K562 (cell line): ENCODE measurements around the gene ANKRD34B. TPM values are rescaled to one million over a fixed set of nuclear protein-coding genes. Genes with fewer than 3 reads are reported as not detected.

Source experiments
- ATAC-seq: fragments of 200-7000 bp; cut with Tn5 transposase; 3 replicates; pipeline ENCODE4 v1.9.1; 2020; ENCODE audit warnings: moderate library complexity
- BruUV-seq: library from RNA; stranded (reverse); fragments of 400-500 nt; replicated peaks from 2 replicates; lab custom pipeline; 2021; lab: Mats Ljungman, UMichigan
- CTCF ChIA-PET: fragments of 300-600 bp; formaldehyde crosslinking; extraction: SDS; loops from one replicate; lab custom pipeline; 2021; ENCODE audit warnings: low intra/inter-chr PET ratio; lab: Yijun Ruan, JAX
- POLR2A ChIA-PET: fragments of 300-600, 350-650 bp; sonication (Branson Sonifier 250); formaldehyde crosslinking; extraction: SDS; loops from one replicate; lab custom pipeline; 2021; ENCODE audit warnings: antibody characterized with exemption, inconsistent platforms; lab: Yijun Ruan, JAX
- DNase-seq, 4 experiments: peaks; one replicate each; pipeline versions ENCODE4 v3.0.0 to v3.0.0-alpha.2; 2011 to 2018; ENCODE audit warnings: low spot score in 3 of 4, mixed read lengths in 3 of 4; ENCODE audit errors: extremely low read depth in 1 of 4
- FAIRE-seq: peaks from 2 replicates; lab custom pipeline; 2011; peaks lifted over from hg19 to GRCh38; lab: Jason Lieb, UNC
- H2AFZ ChIP-seq: 2 replicates; pipeline ENCODE4 v1.6.0; 2011; ENCODE audit warnings: low read depth, low read length, control low read depth, inconsistent platforms
- H3K27ac ChIP-seq: fragments of 200-600 bp; 3 replicates; pipeline ENCODE4 v1.8.0; 2011; ENCODE audit warnings: low read depth, mild to moderate bottlenecking, control low read depth, inconsistent platforms, low read length, moderate library complexity, mixed read lengths; ENCODE audit errors: extremely low read depth
- H3K27me3 ChIP-seq, 2 experiments: fragments of 300-600 bp in 1 of 2; 2 replicates in 1 of 2; 3 replicates in 1 of 2; pipeline versions ENCODE4 v1.6.0 to v1.8.0; 2011; ENCODE audit warnings: inconsistent platforms in 2 of 2, low read length in 2 of 2, mild to moderate bottlenecking in 1 of 2, mixed read lengths in 1 of 2, moderate library complexity in 1 of 2; ENCODE audit not compliant: control insufficient read depth in 2 of 2, insufficient read depth in 2 of 2
- H3K36me3 ChIP-seq: fragments of 300-600 bp; 3 replicates; pipeline ENCODE4 v1.8.0; 2011; ENCODE audit warnings: mild to moderate bottlenecking, low read length, inconsistent platforms; ENCODE audit not compliant: control insufficient read depth, insufficient read depth
- H3K4me1 ChIP-seq, 2 experiments: fragments of 200-600 bp in 1 of 2; replicated peaks in 1 of 2; 2 replicates in 1 of 2; 3 replicates in 1 of 2; pipeline versions ENCODE4 v1.5.1 to v1.8.0; 2011; ENCODE audit warnings: inconsistent platforms in 2 of 2, low read length in 2 of 2, mild to moderate bottlenecking in 1 of 2, mixed read lengths in 1 of 2, moderate library complexity in 1 of 2; ENCODE audit not compliant: control insufficient read depth in 2 of 2, insufficient read depth in 2 of 2
- H3K4me2 ChIP-seq: 2 replicates; pipeline ENCODE4 v1.6.1; 2011; ENCODE audit warnings: low read length, control low read depth, inconsistent platforms, mixed read lengths; ENCODE audit not compliant: insufficient read depth
- H3K4me3 ChIP-seq: fragments of 200-600 bp; sonication (generic), shearing (Covaris generic); 2 replicates; pipeline ENCODE4 v1.5.1; 2016; ENCODE audit warnings: control low read depth, inconsistent platforms
- H3K79me2 ChIP-seq: fragments of 200-600 bp; 3 replicates; pipeline ENCODE4 v1.8.0; 2011; ENCODE audit warnings: low read length, inconsistent platforms; ENCODE audit not compliant: control insufficient read depth, insufficient read depth
- H3K9ac ChIP-seq, 2 experiments: 2 replicates each; pipeline versions ENCODE4 v1.6.0 to v1.6.1; 2011; ENCODE audit warnings: low read depth in 2 of 2, low read length in 2 of 2, control low read depth in 1 of 2, inconsistent platforms in 1 of 2, mild to moderate bottlenecking in 1 of 2, mixed read lengths in 1 of 2; ENCODE audit not compliant: insufficient read depth in 1 of 2
- H3K9me1 ChIP-seq: one replicate; pipeline ENCODE4 v1.6.0; 2011; ENCODE audit warnings: inconsistent platforms, mild to moderate bottlenecking, low read length, moderate library complexity; ENCODE audit not compliant: control insufficient read depth, insufficient read depth
- H3K9me3 ChIP-seq: replicated peaks from 2 replicates; pipeline ENCODE4 v1.5.1; 2011; ENCODE audit warnings: low read depth, low read length, inconsistent platforms; ENCODE audit not compliant: control insufficient read depth, insufficient read depth
- H4K20me1 ChIP-seq: replicated peaks from 2 replicates; pipeline ENCODE4 v1.6.1; 2011; ENCODE audit warnings: low read length, inconsistent platforms, mixed read lengths; ENCODE audit not compliant: control insufficient read depth, insufficient read depth
- ELF2 ChIP-seq: fragments of 250-450 bp; sonication (Bioruptor Pico); IDR thresholded peaks from 2 replicates; pipeline ENCODE4 v1.5.0; 2021; ENCODE audit warnings: mild to moderate bottlenecking
- ETV5 ChIP-seq: sonication (generic); formaldehyde crosslinking; IDR thresholded peaks from 2 replicates; pipeline ENCODE4 v1.4.0; 2020; ENCODE audit warnings: low read depth, mild to moderate bottlenecking, missing genetic modification reagents
- FOXA3 ChIP-seq, 2 experiments: fragments of 450-650 bp in 1 of 2; sonication (generic) in 1 of 2; formaldehyde crosslinking; IDR thresholded peaks in 1 of 2; conservative IDR thresholded peaks in 1 of 2; 2 replicates each; pipeline versions ENCODE4 v1.4.0 to v1.8.0; 2020 to 2022; ENCODE audit warnings: mild to moderate bottlenecking in 2 of 2, missing genetic modification reagents in 1 of 2
- HLTF ChIP-seq: fragments of 450-650 bp; IDR thresholded peaks from 2 replicates; pipeline ENCODE4 v1.6.1; 2016
- NFE2 ChIP-seq: IDR thresholded peaks from 2 replicates; pipeline ENCODE4 v1.6.1; 2014; ENCODE audit warnings: antibody characterized with exemption, low read depth
- PHF21A ChIP-seq: fragments of 450-650 bp; IDR thresholded peaks from 2 replicates; pipeline ENCODE4 v1.6.1; 2017; ENCODE audit warnings: low read depth, borderline replicate concordance
- PYGO2 ChIP-seq: fragments of 450-650 bp; IDR thresholded peaks from 2 replicates; pipeline ENCODE4 v1.6.1; 2016; ENCODE audit warnings: mild to moderate bottlenecking, missing genetic modification characterization, moderate library complexity, missing compliant biosample characterization
- RAD21 ChIP-seq, 2 experiments: fragments of 250-450 bp in 1 of 2; fragments of 450-650 bp in 1 of 2; sonication (Bioruptor Pico) in 1 of 2; formaldehyde crosslinking in 1 of 2; IDR thresholded peaks in 1 of 2; conservative IDR thresholded peaks in 1 of 2; 2 replicates each; pipeline versions ENCODE4 v1.4.0 to v1.8.0; 2020 to 2022; ENCODE audit warnings: mild to moderate bottlenecking in 2 of 2, moderate library complexity in 1 of 2
- SIN3A ChIP-seq, 2 experiments: fragments of 150-350 bp in 1 of 2; IDR thresholded peaks; 2 replicates each; pipeline ENCODE4 v1.6.1; 2011 to 2016; ENCODE audit warnings: borderline replicate concordance in 2 of 2, low read depth in 2 of 2, low read length in 2 of 2, mild to moderate bottlenecking in 2 of 2, moderate library complexity in 2 of 2; ENCODE audit not compliant: control insufficient read depth in 1 of 2
- TCFL5 ChIP-seq: fragments of 250-450 bp; sonication (Bioruptor Pico); conservative IDR thresholded peaks from 2 replicates; pipeline ENCODE4 v1.6.1; 2021; ENCODE audit warnings: mild to moderate bottlenecking, moderate library complexity, matching md5 sums
- ZNF146 ChIP-seq: IDR thresholded peaks from one replicate; pipeline ENCODE4 v1.6.1; 2018; ENCODE audit warnings: missing compliant biosample characterization; ENCODE audit not compliant: unreplicated experiment
- ZNF184 ChIP-seq: sonication (generic); formaldehyde crosslinking; IDR thresholded peaks from 2 replicates; pipeline ENCODE4 v1.5.0; 2020; ENCODE audit warnings: missing genetic modification reagents
- ZNF436 ChIP-seq: fragments of 250-450, 450-650 bp; sonication (Bioruptor Pico); formaldehyde crosslinking; IDR thresholded peaks from 2 replicates; pipeline ENCODE4 v1.7.0; 2020; ENCODE audit warnings: mild to moderate bottlenecking
- ZNF764 ChIP-seq: fragments of 250-450 bp; sonication (Bioruptor Pico); IDR thresholded peaks from 2 replicates; pipeline ENCODE4 v1.4.0; 2020; ENCODE audit warnings: low read depth, mild to moderate bottlenecking, moderate library complexity
- ZZZ3 ChIP-seq: fragments of 450-650 bp; IDR thresholded peaks from 2 replicates; pipeline ENCODE4 v1.6.1; 2016; ENCODE audit warnings: antibody characterized with exemption, mild to moderate bottlenecking, moderate library complexity
- WGBS: fragments of 100-300 bp; shearing (Covaris generic); methylation state at CpG from one replicate; pipeline ENCODE4 v1.1.6; 2016; ENCODE audit warnings: low coverage, mixed read lengths; ENCODE audit not compliant: insufficient coverage; ENCODE audit errors: missing lambda C conversion rate; 5-methylcytosine and 5-hydroxymethylcytosine counted together
- in situ Hi-C: fragments of 300-500 bp; cut with MboI; formaldehyde crosslinking; loops from 4 replicates; pipeline ENCODE4 v1.15.0; 2018; ENCODE audit warnings: inconsistent platforms, mixed read lengths
- intact Hi-C: fragments of 100-400 bp; cut with micrococcal nuclease; formaldehyde crosslinking; loops from 2 replicates; pipeline ENCODE4 v1.14.2; 2022
- polyA plus RNA-seq, 8 experiments: library from polyadenylated mRNA; depleted of rRNA in 4 of 8; stranded (reverse) in 5 of 8; unstranded in 3 of 8; fragments of >200 nt; fragmentation: Nextera tagmentation in 2 of 8; fragmentation: Illumina TruSeq in 1 of 8; extraction: Ambion mirVana in 2 of 8; extraction: Trizol in 1 of 8; gene quantifications; 2 replicates each; pipeline versions ENCODE4 v1.2.1 to v1.2.3, GENCODE V29; 2011 to 2014; ENCODE audit warnings: inconsistent platforms in 1 of 8, missing spikeins in 1 of 8
- total RNA-seq, 7 experiments: library from RNA; depleted of rRNA in 6 of 7; stranded (reverse); fragments of >200 nt in 6 of 7; fragmentation: Illumina TruSeq in 2 of 7; extraction: Trizol in 2 of 7; gene quantifications; 2 replicates each; pipeline versions ENCODE4 v1.2.1 to v1.2.3, GENCODE V29; 2011 to 2021; ENCODE audit warnings: low replicate concordance in 1 of 7
- TF ChIP-seq, protein P1 (sequence below): IDR thresholded peaks from 3 replicates; pipeline ENCODE4 v1.6.1; 2011; ENCODE audit warnings: borderline replicate concordance, mild to moderate bottlenecking; ENCODE audit not compliant: insufficient read length, insufficient read depth
- TF ChIP-seq, protein P2 (sequence below): fragments of 250-450 bp; sonication (Bioruptor Pico); IDR thresholded peaks from 2 replicates; pipeline ENCODE4 v1.8.0; 2022; ENCODE audit warnings: moderate library complexity, mild to moderate bottlenecking, inconsistent platforms
- TF ChIP-seq, protein P3 (sequence below): fragments of 450-650 bp; formaldehyde crosslinking; conservative IDR thresholded peaks from 2 replicates; pipeline ENCODE4 v1.4.0; 2022; ENCODE audit warnings: mild to moderate bottlenecking, missing genetic modification characterization

Gene ANKRD34B
- total and polyA plus RNA-seq, 9 of the 15 experiments (the other 6 are each of a cell fraction or from before 2014, with no cell fraction given), result not detected

DNA sequence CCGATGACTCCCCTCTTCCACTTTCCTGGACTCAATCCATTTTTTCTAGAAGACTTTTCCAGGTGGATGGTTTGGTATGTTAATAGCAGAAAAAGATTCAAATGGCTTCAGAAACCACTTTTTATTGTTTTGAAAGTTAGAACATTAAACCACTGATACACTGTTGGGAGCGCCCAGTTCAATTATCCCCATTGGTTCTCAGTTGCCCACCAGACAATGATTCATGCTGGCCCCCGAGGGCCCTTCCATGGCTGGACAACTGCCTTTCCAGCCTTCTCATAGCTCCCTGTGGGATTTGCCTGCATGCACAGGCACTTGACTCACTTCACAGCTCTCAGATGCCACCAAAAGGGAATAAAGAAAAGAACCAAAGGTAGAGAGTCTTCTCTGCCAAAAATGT, 21.3 kb upstream of the ANKRD34B start:
- Histone ChIP-seq H3K27ac (no peak overlapping the region), H3K9me1 (no peaks in the 10 kb centered on the region), H3K36me3 (no peaks in the 10 kb centered on the region), H3K4me3 (no peak overlapping the region), H3K4me1 (no peaks in the 10 kb centered on the region; a peak in 1 of 5 replicates), H4K20me1 (no peaks in the 10 kb centered on the region; the same call in 1 of the 2 replicates), H3K4me2 (no peak overlapping the region), H3K79me2 (no peaks in the 10 kb centered on the region), H3K27me3 (peaks cover 9 to 12% of the 10 kb centered on the region in 2 experiments; a peak in 4 of 5 replicates), H3K9ac (no peak overlapping the region), H2AFZ (no peak overlapping the region), H3K9me3 (no peaks in the 10 kb centered on the region)
- in situ Hi-C loops (no loop called here), intact Hi-C loops (no loop called here)
- FAIRE-seq (no peak), ATAC-seq (no peak), DNase-seq (no peak)
- 0% methylated on average over 3 of the region's 3 CpGs for WGBS
- ChIA-PET POLR2A (no interaction called here), CTCF (no interaction called here)
- no TSS peak for BruUV-seq
- TF ChIP-seq RAD21 (CRISPR knock-in tag; conservative IDR thresholded peaks at IDR 0.05 in 1 of 2, IDR thresholded peaks at IDR 0.05 in 1 of 2), result no peak
- TF ChIP-seq, protein P1, sequence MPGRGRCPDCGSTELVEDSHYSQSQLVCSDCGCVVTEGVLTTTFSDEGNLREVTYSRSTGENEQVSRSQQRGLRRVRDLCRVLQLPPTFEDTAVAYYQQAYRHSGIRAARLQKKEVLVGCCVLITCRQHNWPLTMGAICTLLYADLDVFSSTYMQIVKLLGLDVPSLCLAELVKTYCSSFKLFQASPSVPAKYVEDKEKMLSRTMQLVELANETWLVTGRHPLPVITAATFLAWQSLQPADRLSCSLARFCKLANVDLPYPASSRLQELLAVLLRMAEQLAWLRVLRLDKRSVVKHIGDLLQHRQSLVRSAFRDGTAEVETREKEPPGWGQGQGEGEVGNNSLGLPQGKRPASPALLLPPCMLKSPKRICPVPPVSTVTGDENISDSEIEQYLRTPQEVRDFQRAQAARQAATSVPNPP, result no peak
- TF ChIP-seq ELF2 (CRISPR knock-in tag), result no peak
- TF ChIP-seq, protein P2, sequence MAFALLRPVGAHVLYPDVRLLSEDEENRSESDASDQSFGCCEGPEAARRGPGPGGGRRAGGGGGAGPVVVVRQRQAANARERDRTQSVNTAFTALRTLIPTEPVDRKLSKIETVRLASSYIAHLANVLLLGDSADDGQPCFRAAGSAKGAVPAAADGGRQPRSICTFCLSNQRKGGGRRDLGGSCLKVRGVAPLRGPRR (CRISPR knock-in tag), result no peak
- no peak for TF ChIP-seq ZZZ3
- TF ChIP-seq ZNF146 (CRISPR knock-in tag), result no peak
- TF ChIP-seq FOXA3 (CRISPR knock-in tag; conservative IDR thresholded peaks at IDR 0.05 in 1 of 2, IDR thresholded peaks at IDR 0.05 in 1 of 2), result no peak
- no peak for TF ChIP-seq NFE2
- TF ChIP-seq ETV5 (CRISPR knock-in tag), result no peak
- no peak for TF ChIP-seq ZNF764 (CRISPR knock-in tag)
- no peak for TF ChIP-seq ZNF436 (CRISPR knock-in tag)
- TF ChIP-seq SIN3A (IDR thresholded peaks at IDR 0.05; ENCODE audit: borderline replicate concordance in 2 of 2, control insufficient read depth in 1 of 2, low read depth in 2 of 2, low read length in 2 of 2), result no peak
- TF ChIP-seq PYGO2 (tag), result no peak
- TF ChIP-seq, protein P3, sequence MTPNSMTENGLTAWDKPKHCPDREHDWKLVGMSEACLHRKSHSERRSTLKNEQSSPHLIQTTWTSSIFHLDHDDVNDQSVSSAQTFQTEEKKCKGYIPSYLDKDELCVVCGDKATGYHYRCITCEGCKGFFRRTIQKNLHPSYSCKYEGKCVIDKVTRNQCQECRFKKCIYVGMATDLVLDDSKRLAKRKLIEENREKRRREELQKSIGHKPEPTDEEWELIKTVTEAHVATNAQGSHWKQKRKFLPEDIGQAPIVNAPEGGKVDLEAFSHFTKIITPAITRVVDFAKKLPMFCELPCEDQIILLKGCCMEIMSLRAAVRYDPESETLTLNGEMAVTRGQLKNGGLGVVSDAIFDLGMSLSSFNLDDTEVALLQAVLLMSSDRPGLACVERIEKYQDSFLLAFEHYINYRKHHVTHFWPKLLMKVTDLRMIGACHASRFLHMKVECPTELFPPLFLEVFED (CRISPR knock-in tag), result no peak
- TF ChIP-seq HLTF, result no peak
- TF ChIP-seq ZNF184 (CRISPR knock-in tag), result no peak
- TF ChIP-seq PHF21A, result no peak
- no peak for TF ChIP-seq TCFL5 (CRISPR knock-in tag)
